ENCODE data around the gene YARS1.

DNA sequence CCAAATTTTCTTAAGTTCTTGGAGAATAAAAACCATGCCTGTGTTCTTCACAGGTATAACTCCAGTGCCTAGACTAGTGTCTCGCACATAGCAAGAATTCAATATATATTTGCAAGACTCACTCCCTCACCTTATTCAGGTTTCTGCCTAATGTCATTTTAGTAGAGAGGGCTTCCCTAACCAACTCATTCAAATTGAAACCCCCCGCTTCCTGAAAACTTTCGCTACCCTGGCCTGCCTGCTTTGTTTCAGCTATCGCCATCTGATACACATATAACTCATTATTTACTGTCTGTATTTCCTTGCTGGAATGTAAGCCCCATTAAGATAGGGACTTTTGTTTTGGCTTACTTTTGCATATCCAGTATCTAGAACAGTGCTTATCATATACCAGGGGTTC, 8.6 kb downstream of the YARS1 start:
- TF ChIP-seq, protein P1, sequence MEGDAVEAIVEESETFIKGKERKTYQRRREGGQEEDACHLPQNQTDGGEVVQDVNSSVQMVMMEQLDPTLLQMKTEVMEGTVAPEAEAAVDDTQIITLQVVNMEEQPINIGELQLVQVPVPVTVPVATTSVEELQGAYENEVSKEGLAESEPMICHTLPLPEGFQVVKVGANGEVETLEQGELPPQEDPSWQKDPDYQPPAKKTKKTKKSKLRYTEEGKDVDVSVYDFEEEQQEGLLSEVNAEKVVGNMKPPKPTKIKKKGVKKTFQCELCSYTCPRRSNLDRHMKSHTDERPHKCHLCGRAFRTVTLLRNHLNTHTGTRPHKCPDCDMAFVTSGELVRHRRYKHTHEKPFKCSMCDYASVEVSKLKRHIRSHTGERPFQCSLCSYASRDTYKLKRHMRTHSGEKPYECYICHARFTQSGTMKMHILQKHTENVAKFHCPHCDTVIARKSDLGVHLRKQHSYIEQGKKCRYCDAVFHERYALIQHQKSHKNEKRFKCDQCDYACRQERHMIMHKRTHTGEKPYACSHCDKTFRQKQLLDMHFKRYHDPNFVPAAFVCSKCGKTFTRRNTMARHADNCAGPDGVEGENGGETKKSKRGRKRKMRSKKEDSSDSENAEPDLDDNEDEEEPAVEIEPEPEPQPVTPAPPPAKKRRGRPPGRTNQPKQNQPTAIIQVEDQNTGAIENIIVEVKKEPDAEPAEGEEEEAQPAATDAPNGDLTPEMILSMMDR (IDR thresholded peaks at IDR 0.05) = no peak
- TF ChIP-seq, protein P2, sequence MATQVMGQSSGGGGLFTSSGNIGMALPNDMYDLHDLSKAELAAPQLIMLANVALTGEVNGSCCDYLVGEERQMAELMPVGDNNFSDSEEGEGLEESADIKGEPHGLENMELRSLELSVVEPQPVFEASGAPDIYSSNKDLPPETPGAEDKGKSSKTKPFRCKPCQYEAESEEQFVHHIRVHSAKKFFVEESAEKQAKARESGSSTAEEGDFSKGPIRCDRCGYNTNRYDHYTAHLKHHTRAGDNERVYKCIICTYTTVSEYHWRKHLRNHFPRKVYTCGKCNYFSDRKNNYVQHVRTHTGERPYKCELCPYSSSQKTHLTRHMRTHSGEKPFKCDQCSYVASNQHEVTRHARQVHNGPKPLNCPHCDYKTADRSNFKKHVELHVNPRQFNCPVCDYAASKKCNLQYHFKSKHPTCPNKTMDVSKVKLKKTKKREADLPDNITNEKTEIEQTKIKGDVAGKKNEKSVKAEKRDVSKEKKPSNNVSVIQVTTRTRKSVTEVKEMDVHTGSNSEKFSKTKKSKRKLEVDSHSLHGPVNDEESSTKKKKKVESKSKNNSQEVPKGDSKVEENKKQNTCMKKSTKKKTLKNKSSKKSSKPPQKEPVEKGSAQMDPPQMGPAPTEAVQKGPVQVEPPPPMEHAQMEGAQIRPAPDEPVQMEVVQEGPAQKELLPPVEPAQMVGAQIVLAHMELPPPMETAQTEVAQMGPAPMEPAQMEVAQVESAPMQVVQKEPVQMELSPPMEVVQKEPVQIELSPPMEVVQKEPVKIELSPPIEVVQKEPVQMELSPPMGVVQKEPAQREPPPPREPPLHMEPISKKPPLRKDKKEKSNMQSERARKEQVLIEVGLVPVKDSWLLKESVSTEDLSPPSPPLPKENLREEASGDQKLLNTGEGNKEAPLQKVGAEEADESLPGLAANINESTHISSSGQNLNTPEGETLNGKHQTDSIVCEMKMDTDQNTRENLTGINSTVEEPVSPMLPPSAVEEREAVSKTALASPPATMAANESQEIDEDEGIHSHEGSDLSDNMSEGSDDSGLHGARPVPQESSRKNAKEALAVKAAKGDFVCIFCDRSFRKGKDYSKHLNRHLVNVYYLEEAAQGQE (IDR thresholded peaks at IDR 0.05; ENCODE audit: insufficient read depth in 1 of 2, low read depth in 2 of 2, low read length in 1 of 2) = no peak
